ENCODE results near the gene PRAF2.

Gene PRAF2

GRCh38 chrX:49066690-49067089 lies 7.1 kb downstream of the PRAF2 start:
- Mint-ChIP-seq H3K4me3 (no peak overlapping the region), H3K4me1 (no peaks in the 10 kb centered on the region), H3K27ac (no peak overlapping the region), H3K9me3 (peaks cover 11% of the 10 kb centered on the region), H3K27me3 (ENCODE audit: low read depth) (no peaks in the 10 kb centered on the region), H3K36me3 (ENCODE audit: low read depth) (peaks cover 5% of the 10 kb centered on the region)
- TF ChIP-seq, protein P1, sequence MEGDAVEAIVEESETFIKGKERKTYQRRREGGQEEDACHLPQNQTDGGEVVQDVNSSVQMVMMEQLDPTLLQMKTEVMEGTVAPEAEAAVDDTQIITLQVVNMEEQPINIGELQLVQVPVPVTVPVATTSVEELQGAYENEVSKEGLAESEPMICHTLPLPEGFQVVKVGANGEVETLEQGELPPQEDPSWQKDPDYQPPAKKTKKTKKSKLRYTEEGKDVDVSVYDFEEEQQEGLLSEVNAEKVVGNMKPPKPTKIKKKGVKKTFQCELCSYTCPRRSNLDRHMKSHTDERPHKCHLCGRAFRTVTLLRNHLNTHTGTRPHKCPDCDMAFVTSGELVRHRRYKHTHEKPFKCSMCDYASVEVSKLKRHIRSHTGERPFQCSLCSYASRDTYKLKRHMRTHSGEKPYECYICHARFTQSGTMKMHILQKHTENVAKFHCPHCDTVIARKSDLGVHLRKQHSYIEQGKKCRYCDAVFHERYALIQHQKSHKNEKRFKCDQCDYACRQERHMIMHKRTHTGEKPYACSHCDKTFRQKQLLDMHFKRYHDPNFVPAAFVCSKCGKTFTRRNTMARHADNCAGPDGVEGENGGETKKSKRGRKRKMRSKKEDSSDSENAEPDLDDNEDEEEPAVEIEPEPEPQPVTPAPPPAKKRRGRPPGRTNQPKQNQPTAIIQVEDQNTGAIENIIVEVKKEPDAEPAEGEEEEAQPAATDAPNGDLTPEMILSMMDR (IDR thresholded peaks at IDR 0.05; ENCODE audit: unreplicated experiment in 3 of 3): no peak

- Mint-ChIP-seq H3K27me3 (ENCODE audit: low read depth) (no peaks in the 10 kb centered on the region), H3K9me3 (peaks cover 8% of the 10 kb centered on the region), H3K27ac (no peak overlapping the region), H3K4me3 (no peak overlapping the region), H3K4me1 (no peaks in the 10 kb centered on the region), H3K36me3 (ENCODE audit: low read depth) (peaks cover 4% of the 10 kb centered on the region)
- TF ChIP-seq, protein P1 (IDR thresholded peaks at IDR 0.05; ENCODE audit: unreplicated experiment in 3 of 3): no peak
Observed at GRCh38 chrX:49066278-49066677, 7.5 kb downstream of the PRAF2 start.

DNA sequence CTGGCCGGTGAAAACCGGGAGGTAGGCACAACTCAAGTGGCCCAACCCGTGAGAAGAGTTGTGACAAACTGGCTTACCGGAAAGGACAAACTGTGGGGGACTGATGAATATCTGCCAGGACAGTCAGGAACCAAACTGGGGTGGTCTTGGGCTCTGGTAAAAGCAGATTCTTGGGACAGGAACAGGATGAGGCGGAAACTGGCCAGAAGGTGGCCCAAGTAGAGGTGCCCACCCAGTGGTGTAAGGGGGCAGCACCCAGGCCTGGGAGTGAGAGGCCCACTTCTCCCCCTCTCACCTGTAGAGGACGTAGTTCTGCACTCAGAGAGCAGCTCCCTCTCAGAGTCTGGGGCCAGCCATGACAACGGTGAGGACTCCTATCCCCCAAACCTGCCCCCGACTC lies 9.1 kb downstream of the PRAF2 start:
- Mint-ChIP-seq H3K27ac (no peak overlapping the region), H3K27me3 (ENCODE audit: low read depth) (no peaks in the 10 kb centered on the region), H3K4me1 (no peaks in the 10 kb centered on the region), H3K4me3 (no peak overlapping the region), H3K9me3 (peaks cover 7% of the 10 kb centered on the region), H3K36me3 (ENCODE audit: low read depth) (peaks cover 4% of the 10 kb centered on the region)
- TF ChIP-seq, protein P1 (IDR thresholded peaks at IDR 0.05; ENCODE audit: unreplicated experiment in 3 of 3): no peak

DNA sequence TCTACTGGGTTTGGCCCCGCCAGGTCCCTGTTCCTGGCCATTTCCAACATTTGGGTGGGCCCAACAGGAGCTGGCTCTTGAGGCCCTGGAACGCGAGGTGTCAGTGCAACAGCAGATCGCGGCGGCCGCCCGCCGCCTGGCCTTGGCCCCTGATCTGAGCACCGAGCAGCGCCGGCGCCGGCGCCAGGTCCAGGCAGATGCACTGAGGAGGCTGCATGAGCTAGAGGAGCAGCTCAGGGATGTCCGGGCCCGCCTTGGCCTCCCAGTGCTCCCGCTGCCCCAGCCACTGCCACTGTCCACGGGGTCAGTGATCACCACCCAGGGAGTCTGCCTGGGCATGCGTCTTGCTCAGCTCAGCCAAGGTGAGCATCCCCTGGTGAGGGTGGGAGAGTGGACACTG lies 9.5 kb downstream of the PRAF2 start:
- Mint-ChIP-seq H3K27ac (no peak overlapping the region), H3K36me3 (ENCODE audit: low read depth) (peaks cover 4% of the 10 kb centered on the region), H3K9me3 (peaks cover 5% of the 10 kb centered on the region), H3K4me3 (no peak overlapping the region), H3K4me1 (no peaks in the 10 kb centered on the region), H3K27me3 (ENCODE audit: low read depth) (no peaks in the 10 kb centered on the region)
- TF ChIP-seq, protein P1 (IDR thresholded peaks at IDR 0.05; ENCODE audit: unreplicated experiment in 3 of 3): no peak

- TF ChIP-seq, protein P1 (IDR thresholded peaks at IDR 0.05; ENCODE audit: unreplicated experiment in 3 of 3): no peak
- Mint-ChIP-seq H3K27ac (no peak overlapping the region), H3K9me3 (peaks cover 5% of the 10 kb centered on the region), H3K4me1 (no peaks in the 10 kb centered on the region), H3K4me3 (no peak overlapping the region), H3K27me3 (ENCODE audit: low read depth) (no peaks in the 10 kb centered on the region), H3K36me3 (ENCODE audit: low read depth) (peaks cover 4% of the 10 kb centered on the region)
Observed at GRCh38 chrX:49063715-49064114, 10.1 kb downstream of the PRAF2 start.

- Mint-ChIP-seq H3K9me3 (peaks cover 7% of the 10 kb centered on the region), H3K27me3 (ENCODE audit: low read depth) (no peaks in the 10 kb centered on the region), H3K4me3 (no peak overlapping the region), H3K36me3 (ENCODE audit: low read depth) (peaks cover 4% of the 10 kb centered on the region), H3K4me1 (no peaks in the 10 kb centered on the region), H3K27ac (no peak overlapping the region)
- TF ChIP-seq, protein P1 (IDR thresholded peaks at IDR 0.05; ENCODE audit: unreplicated experiment in 3 of 3): no peak
Observed at GRCh38 chrX:49061916-49062315, 11.9 kb downstream of the PRAF2 start.

All from nephron (organoid).